ENCODE measurements around the gene SRM. TPM values are rescaled to one million over a fixed set of nuclear protein-coding genes. Genes with fewer than 3 reads are reported as not detected.
A peak's percentile ranks its signal among the peaks of the same experiment; 100 is the strongest.
"Not testable (repeated sequence)": the region's sequence is repeated elsewhere in the genome, so short reads cannot be mapped to it uniquely, and the experiment has no call there.

Gene SRM
- total and polyA plus RNA-seq, 7 experiments from 2014 or later: 30.9 to 128 (median 45.9) TPM

GRCh38 chr1:11073398-11073797 lies 13.6 kb upstream of the SRM start:
- H3K9me3 Mint-ChIP-seq; H3K4me3 Mint-ChIP-seq; H3K4me3 ChIP-seq (ENCODE audit: low read length); H3K27me3 Mint-ChIP-seq; DNase-seq; ATAC-seq; H3K27ac Mint-ChIP-seq; H3K4me1 ChIP-seq (ENCODE audit: control insufficient read depth in 2 of 2, insufficient read depth in 2 of 2, low read length in 2 of 2); intact Hi-C loops (cut with micrococcal nuclease); H3K9me3 ChIP-seq (ENCODE audit: control insufficient read depth in 2 of 3, low read length in 3 of 3); H3K4me1 Mint-ChIP-seq; H3K27me3 ChIP-seq (ENCODE audit: control insufficient read depth in 2 of 2, insufficient read depth in 2 of 2, low read length in 2 of 2); CTCF ChIA-PET; H3K27ac ChIP-seq (ENCODE audit: low read depth, low read length): not testable (repeated sequence)
- POLR2A ChIA-PET: interaction anchor here (0.6 kb wide), 1 partner anchor 194 kb away, joined by 4 read pairs; no protein-coding TSS in a partner anchor
- peaks cover 33 to 97% (median 41%) of the 10 kb centered on the region in 3 experiments for H3K36me3 ChIP-seq (ENCODE audit: control insufficient read depth in 2 of 3, insufficient read depth in 3 of 3, low read length in 3 of 3)
- peaks cover 0 to 55% (median 25%) of the 10 kb centered on the region in 5 donors for H3K36me3 Mint-ChIP-seq

GRCh38 chr1:11072216-11072917 lies 12.5 kb upstream of the SRM start:
- H3K36me3 ChIP-seq (ENCODE audit: control insufficient read depth in 2 of 3, insufficient read depth in 3 of 3, low read length in 3 of 3): peaks cover 33 to 99% (median 43%) of the 10 kb centered on the region in 3 experiments
- ChIA-PET POLR2A (no interaction called here), CTCF (no interaction called here)
- DNase-seq: no peak
- ATAC-seq: no peak
- Mint-ChIP-seq H3K27ac (peak overlapping the region in 1 of 9 donors; percentile 72), H3K9me3 (no peaks in the 10 kb centered on the region), H3K27me3 (no peaks in the 10 kb centered on the region), H3K4me1 (peaks cover 0 to 5% (median 0%) of the 10 kb centered on the region in 7 donors), H3K4me3 (no peak overlapping the region), H3K36me3 (peaks cover 0 to 59% (median 21%) of the 10 kb centered on the region in 5 donors)
- no peaks in the 10 kb centered on the region for H3K4me1 ChIP-seq (ENCODE audit: control insufficient read depth in 2 of 2, insufficient read depth in 2 of 2, low read length in 2 of 2)
- no peak overlapping the region for H3K4me3 ChIP-seq (ENCODE audit: low read length)
- no peak overlapping the region for H3K27ac ChIP-seq (ENCODE audit: low read depth, low read length)
- no peaks in the 10 kb centered on the region for H3K27me3 ChIP-seq (ENCODE audit: control insufficient read depth in 2 of 2, insufficient read depth in 2 of 2, low read length in 2 of 2)
- intact Hi-C loops (cut with micrococcal nuclease): no loop called here
- no peaks in the 10 kb centered on the region for H3K9me3 ChIP-seq (ENCODE audit: control insufficient read depth in 2 of 3, low read length in 3 of 3)

- Histone ChIP-seq H3K4me1 (ENCODE audit: control insufficient read depth in 2 of 2, insufficient read depth in 2 of 2, low read length in 2 of 2) (no peaks in the 10 kb centered on the region), H3K4me3 (ENCODE audit: low read length) (no peak overlapping the region), H3K27me3 (ENCODE audit: control insufficient read depth in 2 of 2, insufficient read depth in 2 of 2, low read length in 2 of 2) (no peaks in the 10 kb centered on the region), H3K36me3 (ENCODE audit: control insufficient read depth in 2 of 3, insufficient read depth in 3 of 3, low read length in 3 of 3) (peaks cover 33 to 96% (median 39%) of the 10 kb centered on the region in 3 experiments), H3K27ac (ENCODE audit: low read depth, low read length) (no peak overlapping the region), H3K9me3 (ENCODE audit: control insufficient read depth in 2 of 3, low read length in 3 of 3) (no peaks in the 10 kb centered on the region)
- Mint-ChIP-seq H3K36me3 (peaks cover 0 to 61% (median 19%) of the 10 kb centered on the region in 5 donors), H3K4me3 (no peak overlapping the region), H3K4me1 (peaks cover 0 to 5% (median 0%) of the 10 kb centered on the region in 7 donors), H3K27ac (peak overlapping the region in 5 of 9 donors; percentile 4 to 88 (median 71)), H3K9me3 (no peaks in the 10 kb centered on the region), H3K27me3 (no peaks in the 10 kb centered on the region)
- DNase-seq: no peak
- POLR2A ChIA-PET: no interaction called here
- CTCF ChIA-PET: interaction anchor here (0.7 kb wide), 1 partner anchor 224 kb away, joined by 3 read pairs; no protein-coding TSS in a partner anchor
- no peak for ATAC-seq
- intact Hi-C loops (cut with micrococcal nuclease): no loop called here
Measured at GRCh38 chr1:11071463-11072215, 11.8 kb upstream of the SRM start.

- Mint-ChIP-seq H3K4me1 (peaks cover 0 to 5% (median 0%) of the 10 kb centered on the region in 7 donors), H3K9me3 (no peaks in the 10 kb centered on the region), H3K27me3 (no peaks in the 10 kb centered on the region), H3K27ac (peak overlapping the region in 1 of 9 donors; percentile 75), H3K4me3 (no peak overlapping the region), H3K36me3 (peaks cover 0 to 63% (median 16%) of the 10 kb centered on the region in 5 donors)
- CTCF ChIA-PET: interaction anchor here (0.6 to 0.8 kb wide), 3 partner anchors 113 to 913 kb away, joined by 3 to 4 read pairs (median 3); no protein-coding TSS in a partner anchor
- Histone ChIP-seq H3K27me3 (ENCODE audit: control insufficient read depth in 2 of 2, insufficient read depth in 2 of 2, low read length in 2 of 2) (no peaks in the 10 kb centered on the region), H3K4me3 (ENCODE audit: low read length) (no peak overlapping the region), H3K27ac (ENCODE audit: low read depth, low read length) (no peak overlapping the region), H3K9me3 (ENCODE audit: control insufficient read depth in 2 of 3, low read length in 3 of 3) (no peaks in the 10 kb centered on the region), H3K36me3 (ENCODE audit: control insufficient read depth in 2 of 3, insufficient read depth in 3 of 3, low read length in 3 of 3) (peaks cover 33 to 96% (median 35%) of the 10 kb centered on the region in 3 experiments), H3K4me1 (ENCODE audit: control insufficient read depth in 2 of 2, insufficient read depth in 2 of 2, low read length in 2 of 2) (no peaks in the 10 kb centered on the region)
- no peak for DNase-seq
- intact Hi-C loops (cut with micrococcal nuclease): no loop called here
- POLR2A ChIA-PET: no interaction called here
- ATAC-seq: no peak
Measured at GRCh38 chr1:11070876-11071275, 11.1 kb upstream of the SRM start.

GRCh38 chr1:11068600-11069473 lies 9.0 kb upstream of the SRM start:
- H3K27ac Mint-ChIP-seq: peak overlapping the region in 1 of 9 donors; percentile 52
- DNase-seq (no peak), ATAC-seq (no peak)
- no peaks in the 10 kb centered on the region for H3K9me3 Mint-ChIP-seq
- Histone ChIP-seq H3K27me3 (ENCODE audit: control insufficient read depth in 2 of 2, insufficient read depth in 2 of 2, low read length in 2 of 2) (no peaks in the 10 kb centered on the region), H3K9me3 (ENCODE audit: control insufficient read depth in 2 of 3, low read length in 3 of 3) (peaks cover 0 to 4% (median 0%) of the 10 kb centered on the region in 3 experiments), H3K36me3 (ENCODE audit: control insufficient read depth in 2 of 3, insufficient read depth in 3 of 3, low read length in 3 of 3) (peaks cover 25 to 87% (median 27%) of the 10 kb centered on the region in 3 experiments), H3K4me3 (ENCODE audit: low read length) (no peak overlapping the region), H3K4me1 (ENCODE audit: control insufficient read depth in 2 of 2, insufficient read depth in 2 of 2, low read length in 2 of 2) (no peaks in the 10 kb centered on the region), H3K27ac (ENCODE audit: low read depth, low read length) (no peak overlapping the region)
- no peaks in the 10 kb centered on the region for H3K27me3 Mint-ChIP-seq
- H3K36me3 Mint-ChIP-seq: peaks cover 0 to 65% (median 24%) of the 10 kb centered on the region in 5 donors
- CTCF ChIA-PET: interaction anchor here (0.6 kb wide), 1 partner anchor 72 kb away, joined by 3 read pairs; no protein-coding TSS in a partner anchor
- intact Hi-C loops (cut with micrococcal nuclease): no loop called here
- POLR2A ChIA-PET: no interaction called here
- H3K4me1 Mint-ChIP-seq: peaks cover 0 to 5% (median 0%) of the 10 kb centered on the region in 7 donors
- H3K4me3 Mint-ChIP-seq: no peak overlapping the region
